Urinary bladder (tissue), 4 donors: ENCODE results near the gene ECHDC3. TPM values are rescaled to one million over a fixed set of nuclear protein-coding genes. Genes with fewer than 3 reads are reported as not detected.
A peak's percentile ranks its signal among the peaks of the same experiment; 100 is the strongest.

Experiments used
- DNase-seq: peaks from one replicate; pipeline ENCODE4 v3.0.0-alpha.2; 2015; ENCODE audit errors: extremely low spot score
- H3K27ac ChIP-seq: one replicate; pipeline ENCODE4 v1.5.1; 2013; ENCODE audit warnings: low read depth, mild to moderate bottlenecking, moderate library complexity
- H3K36me3 ChIP-seq: one replicate; pipeline ENCODE4 v1.6.1; 2013; ENCODE audit warnings: mild to moderate bottlenecking, moderate library complexity; ENCODE audit not compliant: insufficient read depth
- H3K4me1 ChIP-seq: one replicate; pipeline ENCODE4 v1.6.1; 2013; ENCODE audit warnings: mild to moderate bottlenecking, moderate library complexity; ENCODE audit not compliant: insufficient read depth
- H3K4me3 ChIP-seq: one replicate; pipeline ENCODE4 v1.5.1; 2013; ENCODE audit warnings: low read depth, low read length
- WGBS: extraction: QIAGEN DNeasy Blood & Tissue Kit; methylation state at CpG from one replicate; pipeline ENCODE4 v1.1.7; 2013; 5-methylcytosine and 5-hydroxymethylcytosine counted together
- polyA plus RNA-seq: library from polyadenylated mRNA; stranded (reverse); fragments of 200-250 nt; gene quantifications from one replicate; pipeline ENCODE4 v1.2.3, GENCODE V29; 2013
- total RNA-seq: library from RNA; depleted of rRNA; stranded (reverse); fragments of >200 nt; gene quantifications from one replicate; pipeline ENCODE4 v1.2.3, GENCODE V29; 2014
- donor health status: healthy with polysubstance abuse.
- donor health status: healthy.

The ECHDC3 gene, protein sequence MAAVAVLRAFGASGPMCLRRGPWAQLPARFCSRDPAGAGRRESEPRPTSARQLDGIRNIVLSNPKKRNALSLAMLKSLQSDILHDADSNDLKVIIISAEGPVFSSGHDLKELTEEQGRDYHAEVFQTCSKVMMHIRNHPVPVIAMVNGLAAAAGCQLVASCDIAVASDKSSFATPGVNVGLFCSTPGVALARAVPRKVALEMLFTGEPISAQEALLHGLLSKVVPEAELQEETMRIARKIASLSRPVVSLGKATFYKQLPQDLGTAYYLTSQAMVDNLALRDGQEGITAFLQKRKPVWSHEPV
- total RNA-seq, result 1.5 TPM
- polyA plus RNA-seq, result 28.1 TPM

DNA sequence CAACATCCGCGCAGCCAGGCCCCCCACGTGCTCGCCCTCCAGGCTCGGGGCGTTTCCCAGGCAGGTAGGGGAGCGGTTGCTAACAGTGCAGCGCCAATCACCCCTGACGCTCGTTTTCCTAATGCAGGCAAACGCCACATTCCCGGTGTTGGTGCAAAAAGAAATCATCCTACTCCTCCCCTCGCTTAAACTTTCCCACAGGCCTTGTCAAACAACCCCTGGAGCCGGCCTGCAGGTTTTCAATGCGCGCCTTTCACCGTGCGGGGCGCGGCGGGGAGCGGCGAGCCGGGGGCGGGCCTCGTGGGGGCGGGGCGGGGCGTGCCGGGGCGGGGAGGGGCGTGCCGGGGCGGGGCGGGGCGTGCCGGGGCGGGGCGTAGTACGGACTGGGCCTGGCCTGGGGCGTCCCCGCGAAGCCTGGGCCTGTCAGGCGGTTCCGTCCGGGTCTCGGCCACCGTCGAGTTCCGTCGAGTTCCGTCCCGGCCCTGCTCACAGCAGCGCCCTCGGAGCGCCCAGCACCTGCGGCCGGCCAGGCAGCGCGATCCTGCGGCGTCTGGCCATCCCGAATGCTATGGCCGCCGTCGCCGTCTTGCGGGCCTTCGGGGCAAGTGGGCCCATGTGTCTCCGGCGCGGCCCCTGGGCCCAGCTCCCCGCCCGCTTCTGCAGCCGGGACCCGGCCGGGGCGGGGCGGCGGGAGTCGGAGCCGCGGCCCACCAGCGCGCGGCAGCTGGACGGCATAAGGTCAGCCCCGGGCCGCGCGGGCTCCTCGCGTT lies at the start of gene ECHDC3:
TSS of gene ECHDC3 (plus strand) at position 374 of the 770 bp plus-strand sequence. CDS start at position 569, 195 bp downstream.
- 3% methylated on average over 93 of the region's 93 CpGs for WGBS

DNA sequence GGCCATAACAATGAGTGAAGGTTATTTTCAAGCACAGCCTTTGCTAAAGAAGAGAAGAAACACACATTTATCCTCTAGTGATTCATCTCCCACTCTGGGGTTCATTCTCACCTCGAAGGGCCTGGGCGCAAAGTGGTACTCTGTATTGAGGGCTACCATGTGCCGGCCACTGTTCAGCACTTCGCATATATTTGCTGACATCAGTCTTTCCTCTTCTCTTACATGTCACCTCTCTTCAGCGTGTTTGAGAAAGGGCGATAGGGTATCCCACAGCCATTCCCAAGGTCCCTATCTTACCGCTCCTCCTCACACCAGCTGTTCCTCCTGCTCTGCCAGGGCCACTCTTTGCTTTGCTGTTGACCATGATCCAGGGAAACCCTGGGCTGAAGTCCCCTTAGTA lies 48.8 kb upstream of the ECHDC3 start:
- Histone ChIP-seq H3K27ac (no peak overlapping the region), H3K4me1 (no peaks in the 10 kb centered on the region), H3K36me3 (no peaks in the 10 kb centered on the region), H3K4me3 (no peak overlapping the region)
- DNase-seq, result no peak
- WGBS, result 98% methylated on average over 7 of the region's 7 CpGs

More for the DNA sequence above, at the start of gene ECHDC3:
- DNase-seq, result no peak
- Histone ChIP-seq H3K4me1 (no peaks in the 10 kb centered on the region), H3K4me3 (peak within 1 kb of the TSS; percentile 67), H3K27ac (peak within 1 kb of the TSS; percentile 89), H3K36me3 (no peaks in the 10 kb centered on the region)

- H3K4me3 ChIP-seq, result no peak overlapping the region
- no peaks in the 10 kb centered on the region for H3K4me1 ChIP-seq
- H3K36me3 ChIP-seq, result no peaks in the 10 kb centered on the region
- DNase-seq, result no peak
- WGBS, result 84% methylated on average over 2 of the region's 2 CpGs
- H3K27ac ChIP-seq, result no peak overlapping the region
These were observed 46.4 kb upstream of the ECHDC3 start for GRCh38 chr10:11695779-11696178.

- Histone ChIP-seq H3K4me3 (no peak overlapping the region), H3K36me3 (no peaks in the 10 kb centered on the region), H3K4me1 (no peaks in the 10 kb centered on the region), H3K27ac (no peak overlapping the region)
- WGBS, result 90% methylated on average over 6 of the region's 6 CpGs
- no peak for DNase-seq
These were observed 44.3 kb upstream of the ECHDC3 start for GRCh38 chr10:11697718-11698527.

GRCh38 chr10:11698691-11699549 lies 43.3 kb upstream of the ECHDC3 start:
- no peaks in the 10 kb centered on the region for H3K4me1 ChIP-seq
- H3K27ac ChIP-seq, result no peak overlapping the region
- WGBS, result 84% methylated on average over 5 of the region's 5 CpGs
- DNase-seq, result no peak
- no peaks in the 10 kb centered on the region for H3K36me3 ChIP-seq
- no peak overlapping the region for H3K4me3 ChIP-seq

GRCh38 chr10:11699550-11700097 lies 42.6 kb upstream of the ECHDC3 start:
- no peak for DNase-seq
- no peaks in the 10 kb centered on the region for H3K36me3 ChIP-seq
- H3K4me1 ChIP-seq, result no peaks in the 10 kb centered on the region
- no peak overlapping the region for H3K27ac ChIP-seq
- WGBS, result 83% methylated on average over 14 of the region's 14 CpGs
- H3K4me3 ChIP-seq, result no peak overlapping the region

DNA sequence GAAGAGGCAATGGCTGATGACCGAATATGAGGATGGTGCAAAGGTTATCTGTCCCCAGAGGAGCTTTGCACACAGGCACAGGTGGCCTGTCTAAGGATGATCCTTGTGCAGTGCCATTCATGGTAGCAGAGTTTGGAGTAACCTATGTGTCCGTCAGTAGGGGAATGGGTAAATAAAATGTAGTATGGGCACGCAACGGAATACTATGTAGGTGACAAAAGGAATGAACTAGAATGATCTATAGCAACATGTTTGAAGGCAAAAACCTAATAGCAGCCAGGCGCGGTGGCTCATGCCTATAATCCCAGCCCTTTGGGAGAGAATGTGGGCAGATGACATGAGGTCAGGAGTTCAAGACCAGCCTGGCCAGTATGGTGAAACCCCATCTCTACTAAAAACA lies 41.6 kb upstream of the ECHDC3 start:
- Histone ChIP-seq H3K4me3 (no peak overlapping the region), H3K4me1 (no peaks in the 10 kb centered on the region), H3K27ac (no peak overlapping the region), H3K36me3 (no peaks in the 10 kb centered on the region)
- no peak for DNase-seq
- 97% methylated on average over 6 of the region's 6 CpGs for WGBS

- Histone ChIP-seq H3K27ac (no peak overlapping the region), H3K4me1 (no peaks in the 10 kb centered on the region), H3K36me3 (no peaks in the 10 kb centered on the region), H3K4me3 (no peak overlapping the region)
- no peak for DNase-seq
- WGBS, result 90% methylated on average over 6 of the region's 6 CpGs
These were observed 40.6 kb upstream of the ECHDC3 start for GRCh38 chr10:11701451-11702095.

DNA sequence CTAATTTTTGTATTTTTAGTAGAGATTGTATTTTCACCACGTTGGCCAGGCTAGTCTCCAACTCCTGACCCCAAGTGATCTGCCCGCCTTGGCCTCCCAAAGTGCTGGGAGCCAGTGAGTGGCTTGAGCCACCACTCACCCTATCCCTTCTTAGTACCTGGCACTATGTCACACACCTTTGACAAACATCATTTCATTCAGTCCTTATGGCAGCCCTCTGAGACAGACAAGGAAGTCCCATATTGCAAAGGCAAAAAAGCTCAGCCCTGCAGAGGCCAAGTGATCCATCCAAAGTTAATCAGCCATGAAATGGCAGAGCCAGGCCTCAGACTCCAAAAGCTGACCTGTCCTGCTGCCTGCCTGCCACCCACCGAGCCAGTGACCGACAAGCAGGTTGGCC lies 39.9 kb upstream of the ECHDC3 start:
- WGBS, result 89% methylated on average over 4 of the region's 4 CpGs
- no peaks in the 10 kb centered on the region for H3K36me3 ChIP-seq
- DNase-seq, result no peak

GRCh38 chr10:11704092-11704491 lies 38.1 kb upstream of the ECHDC3 start:
- Histone ChIP-seq H3K36me3 (no peaks in the 10 kb centered on the region), H3K27ac (no peak overlapping the region), H3K4me1 (peaks cover 3% of the 10 kb centered on the region), H3K4me3 (no peak overlapping the region)
- DNase-seq, result no peak
- 77% methylated on average over 8 of the region's 8 CpGs for WGBS

More for the DNA sequence above, 39.9 kb upstream of the ECHDC3 start:
- Histone ChIP-seq H3K4me1 (no peaks in the 10 kb centered on the region), H3K4me3 (no peak overlapping the region), H3K27ac (no peak overlapping the region)

GRCh38 chr10:11705722-11706121 lies 36.5 kb upstream of the ECHDC3 start:
- WGBS, result 75% methylated on average over 4 of the region's 4 CpGs
- Histone ChIP-seq H3K27ac (no peak overlapping the region), H3K36me3 (no peaks in the 10 kb centered on the region), H3K4me1 (peaks cover 3% of the 10 kb centered on the region), H3K4me3 (no peak overlapping the region)
- DNase-seq, result no peak

- no peak for DNase-seq
- Histone ChIP-seq H3K36me3 (no peaks in the 10 kb centered on the region), H3K27ac (no peak overlapping the region), H3K4me3 (no peak overlapping the region), H3K4me1 (peaks cover 3% of the 10 kb centered on the region)
- WGBS, result 63% methylated on average over 10 of the region's 10 CpGs
These were observed 35.2 kb upstream of the ECHDC3 start for GRCh38 chr10:11706895-11707567.
